ENCODE results near the gene XRCC5. TPM values are rescaled to one million over a fixed set of nuclear protein-coding genes. Genes with fewer than 3 reads are reported as not detected.
A peak's percentile ranks its signal among the peaks of the same experiment; 100 is the strongest.

Gene XRCC5
- total RNA-seq, 1 donor from 2014 or later, result 198 TPM

- peak; percentile 32 for ATAC-seq
Observed at GRCh38 chr2:216160786-216161185, 51.6 kb downstream of the XRCC5 start.

GRCh38 chr2:216161967-216162366 lies 52.8 kb downstream of the XRCC5 start:
- no peak for ATAC-seq

- ATAC-seq, result no peak
Observed at GRCh38 chr2:216163518-216163917, 54.4 kb downstream of the XRCC5 start.

DNA sequence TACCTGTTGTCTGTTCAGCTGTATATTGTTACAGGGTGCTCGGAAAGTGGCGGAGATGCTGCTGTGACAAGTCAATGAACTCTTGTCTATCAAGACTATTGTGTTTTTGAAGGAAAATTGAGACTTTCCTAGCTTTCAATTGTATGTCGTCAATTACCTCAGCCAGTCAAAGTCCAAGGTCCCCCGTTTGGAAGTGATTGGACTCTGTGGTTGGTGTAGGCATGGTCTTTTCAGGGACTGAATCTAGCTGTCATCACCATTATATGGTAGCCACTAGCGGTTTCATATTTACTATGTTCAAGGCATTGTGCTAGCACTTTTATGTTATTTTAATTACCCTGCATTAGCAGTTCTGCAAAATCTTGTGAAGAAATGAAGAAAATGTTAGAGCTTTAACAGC lies 54.9 kb downstream of the XRCC5 start:
- ATAC-seq, result no peak

GRCh38 chr2:216164576-216164975 lies 55.4 kb downstream of the XRCC5 start:
- ATAC-seq, result no peak

GRCh38 chr2:216165711-216166110 lies 56.6 kb downstream of the XRCC5 start:
- no peak for ATAC-seq

- no peak for ATAC-seq
Observed at GRCh38 chr2:216169087-216169486, 59.9 kb downstream of the XRCC5 start.

- ATAC-seq, result no peak
Observed at GRCh38 chr2:216170076-216170763, 61.1 kb downstream of the XRCC5 start.

DNA sequence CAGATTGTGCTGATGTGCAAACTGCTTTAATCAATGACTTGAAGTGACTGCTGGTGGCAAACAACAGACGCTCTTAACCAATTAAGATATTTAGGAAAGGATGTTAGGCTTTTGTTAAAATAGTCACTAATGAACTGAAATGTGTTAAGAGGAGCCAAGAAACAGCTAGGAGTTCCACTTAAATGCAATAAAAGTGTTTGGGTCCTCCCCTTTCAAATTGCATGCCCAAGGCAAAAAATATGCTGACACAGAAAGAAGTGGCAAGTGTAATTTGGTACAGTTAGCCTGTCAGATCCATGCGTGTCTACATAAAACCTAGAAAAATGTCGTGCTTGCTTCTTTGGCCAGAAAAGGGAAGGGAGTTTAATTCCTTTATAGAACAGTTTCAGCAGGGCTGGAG lies 61.9 kb downstream of the XRCC5 start:
- no peak for ATAC-seq

GRCh38 chr2:216172493-216172892 lies 63.3 kb downstream of the XRCC5 start:
- no peak for ATAC-seq

DNA sequence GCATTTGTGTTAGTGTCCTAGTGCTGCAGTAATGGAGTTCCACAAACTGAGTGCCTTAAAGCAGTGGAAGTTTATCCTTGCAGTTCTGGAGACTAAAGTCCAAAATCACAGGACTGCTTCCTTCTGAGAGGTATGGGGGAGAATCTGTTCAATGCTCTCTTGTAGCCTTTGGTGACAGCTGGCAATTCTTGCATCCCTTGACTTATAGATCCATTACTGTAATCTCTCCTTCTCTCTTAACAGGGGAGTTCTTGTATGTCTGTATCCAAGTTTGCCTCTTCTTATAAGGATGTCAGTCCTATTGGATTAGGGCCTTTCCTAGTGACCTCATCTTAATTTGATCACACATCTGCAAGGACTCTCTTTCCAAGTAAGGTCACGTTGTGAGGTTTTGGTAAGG lies 69.9 kb downstream of the XRCC5 start:
- ATAC-seq, result no peak

DNA sequence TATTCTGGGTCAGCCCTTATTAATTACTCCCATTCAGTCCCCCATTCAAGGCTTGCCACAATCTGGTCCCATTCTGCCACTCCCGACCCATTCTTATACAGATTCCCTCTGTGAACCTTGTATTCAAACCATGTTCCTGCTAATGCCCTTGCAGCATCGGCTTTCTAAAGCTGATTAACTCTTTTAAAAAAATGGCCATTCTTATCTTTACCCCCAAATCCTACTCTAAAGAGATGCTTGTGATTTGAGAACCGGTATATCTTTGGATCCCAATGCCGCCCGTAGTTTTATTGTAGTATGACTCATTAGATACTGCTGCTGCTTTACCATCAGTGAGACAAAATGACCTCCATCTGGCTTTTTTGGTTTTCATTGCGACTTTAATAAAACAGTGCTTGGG lies 72.2 kb downstream of the XRCC5 start:
- no peak for ATAC-seq

- no peak for ATAC-seq
Observed at GRCh38 chr2:216181953-216182461, 72.9 kb downstream of the XRCC5 start.

GRCh38 chr2:216183462-216183861 lies 74.3 kb downstream of the XRCC5 start:
- ATAC-seq, result no peak

GRCh38 chr2:216188559-216188850 lies 79.4 kb downstream of the XRCC5 start:
- ATAC-seq, result no peak

DNA sequence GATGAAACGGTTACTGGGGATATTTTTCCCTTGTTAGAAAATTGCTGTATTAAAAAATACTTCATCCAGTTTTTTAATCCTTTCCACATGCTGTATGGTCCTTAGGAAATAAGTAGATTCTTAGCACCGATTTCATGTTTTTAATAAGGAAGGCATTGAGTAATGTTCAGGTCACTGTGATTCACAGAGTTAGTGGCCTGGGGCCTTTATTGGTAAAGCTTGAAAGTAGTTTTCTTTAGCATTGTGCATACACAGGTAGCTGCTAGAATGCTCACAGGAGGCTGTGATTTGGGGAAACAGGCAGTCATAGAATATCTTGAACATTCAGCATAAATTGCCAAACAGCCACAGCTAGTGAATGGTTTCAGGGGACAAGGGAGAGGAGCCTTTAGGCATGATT lies 79.8 kb downstream of the XRCC5 start:
- peak; percentile 56 for ATAC-seq

DNA sequence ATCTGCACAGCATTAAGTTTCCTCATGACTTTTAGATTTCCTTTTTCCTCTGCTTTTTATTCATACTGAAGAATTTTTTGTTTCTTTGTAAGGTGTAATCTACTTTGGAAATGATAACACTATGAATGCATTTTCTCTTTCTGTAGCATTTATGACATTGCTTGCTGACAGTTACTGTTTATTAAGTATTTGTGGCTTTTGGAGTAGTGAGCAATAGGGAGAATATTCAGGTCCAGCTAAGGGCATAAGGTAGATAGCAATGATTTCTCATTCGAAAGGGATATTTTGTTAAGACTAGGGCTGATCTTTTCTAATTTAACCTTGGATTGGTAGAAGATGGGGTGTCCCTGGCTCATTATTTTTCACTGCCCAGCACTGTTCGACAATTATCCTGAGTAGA lies 80.3 kb downstream of the XRCC5 start:
- no peak for ATAC-seq

DNA sequence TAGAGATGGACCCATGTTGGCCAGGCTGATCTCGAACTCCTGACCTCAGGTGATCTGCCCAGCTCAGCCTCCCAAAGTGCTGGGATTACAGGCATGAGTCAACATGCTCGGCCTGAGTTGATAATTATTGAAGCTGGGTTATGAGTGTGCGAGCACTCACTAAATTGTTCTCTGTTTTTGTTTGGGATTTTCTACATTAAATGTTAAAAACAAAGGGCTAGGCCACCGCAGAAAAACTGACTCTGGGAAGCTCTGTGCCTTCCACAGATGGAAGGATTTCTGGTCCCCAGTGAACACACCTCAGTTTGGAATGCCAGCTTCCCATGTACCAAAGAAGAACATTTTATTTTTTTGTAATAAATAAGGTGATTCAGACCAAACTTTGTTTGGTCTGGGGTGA lies 83.0 kb downstream of the XRCC5 start:
- no peak for ATAC-seq

- no peak for ATAC-seq
Observed at GRCh38 chr2:216192931-216193330, 83.8 kb downstream of the XRCC5 start.

DNA sequence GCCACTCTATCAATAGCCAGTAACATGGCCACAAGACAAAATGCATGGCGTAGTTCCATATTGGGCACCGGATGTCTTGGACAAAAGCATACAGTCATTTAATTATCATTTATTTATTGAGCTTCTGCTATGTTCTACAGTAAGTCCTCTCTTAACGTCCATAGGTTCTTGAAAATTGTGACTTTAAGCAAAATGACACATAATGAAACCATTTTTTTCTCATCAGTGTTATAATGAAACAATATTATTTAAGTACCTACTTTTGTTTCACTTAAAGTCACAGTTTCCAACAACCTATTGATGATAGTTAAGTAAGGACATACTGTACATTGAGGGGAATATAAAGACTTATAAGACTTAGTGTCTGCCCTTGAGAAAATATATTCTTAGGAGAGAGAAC lies 84.9 kb downstream of the XRCC5 start:
- ATAC-seq, result no peak

DNA sequence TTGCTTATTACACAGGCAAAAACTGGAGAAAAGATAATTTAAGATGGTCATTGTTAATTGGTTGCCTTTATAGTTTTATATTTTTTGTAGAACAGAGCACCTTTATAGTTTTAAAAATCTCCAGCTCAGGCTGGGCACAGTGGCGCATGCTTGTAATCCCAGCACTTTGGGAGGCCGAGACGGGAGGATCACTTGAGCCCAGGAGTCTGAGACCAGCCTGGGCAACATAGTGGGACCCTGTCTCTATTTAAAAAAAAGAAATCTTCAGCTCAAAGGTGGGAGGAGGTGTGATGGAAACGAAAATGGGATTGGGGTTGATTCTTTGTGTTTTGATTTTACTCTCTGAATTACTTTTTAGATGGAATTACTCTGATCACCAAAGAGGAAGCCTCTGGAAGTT lies 85.4 kb downstream of the XRCC5 start:
- no peak for ATAC-seq

- peak; percentile 83 for ATAC-seq
Observed at GRCh38 chr2:216195565-216196029, 86.4 kb downstream of the XRCC5 start.

DNA sequence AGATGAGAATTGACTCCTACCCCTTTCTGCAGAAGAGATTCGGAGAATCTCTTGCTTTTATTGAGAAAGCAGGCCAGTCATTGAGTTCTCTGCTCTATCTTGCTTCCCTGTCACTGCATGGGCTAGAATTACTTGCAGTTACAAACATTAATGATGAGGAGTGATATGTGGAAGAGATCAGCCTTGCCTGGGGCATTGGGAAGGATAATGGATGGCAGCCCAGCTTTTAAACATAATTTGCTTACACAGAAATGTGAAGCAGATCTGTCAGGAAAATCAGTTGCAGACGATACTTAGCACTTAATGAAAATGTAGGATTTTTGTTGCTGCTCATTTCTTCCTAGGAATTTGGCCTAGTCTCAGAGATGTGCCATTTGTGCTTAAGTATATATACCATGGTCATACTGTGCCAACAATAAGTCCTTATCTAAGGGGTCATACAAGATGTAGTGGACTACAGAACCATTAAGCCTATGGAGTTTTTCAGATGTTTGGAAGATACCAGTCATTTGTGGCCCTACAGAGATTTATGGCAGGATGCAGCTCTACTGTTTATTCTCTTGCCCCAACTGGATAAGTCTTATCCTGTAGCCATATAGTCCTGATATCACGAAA lies 92.7 kb downstream of the XRCC5 start:
- ATAC-seq, result no peak

- ATAC-seq, result no peak
Observed at GRCh38 chr2:216202626-216203250, 93.6 kb downstream of the XRCC5 start.
